Chondrocyte (in vitro differentiated cells): ENCODE data around the gene KCNK5. TPM values are rescaled to one million over a fixed set of nuclear protein-coding genes. Genes with fewer than 3 reads are reported as not detected.

Source experiments
- DNase-seq: peaks from one replicate; pipeline ENCODE4 v3.0.0; 2021; ENCODE audit warnings: mixed read lengths, low spot score
- H3K27ac Mint-ChIP-seq: one replicate; pipeline ENCODE4 v1.8.0; 2021; ENCODE audit warnings: mild to moderate bottlenecking, moderate library complexity, mixed read lengths; ENCODE audit not compliant: unreplicated experiment
- H3K27me3 Mint-ChIP-seq: 2 replicates; pipeline ENCODE4 v1.8.0; 2021; ENCODE audit warnings: low read depth, mixed read lengths
- H3K36me3 Mint-ChIP-seq: 2 replicates; pipeline ENCODE4 v1.8.0; 2021; ENCODE audit warnings: low read depth, mixed read lengths
- H3K4me1 Mint-ChIP-seq: 2 replicates; pipeline ENCODE4 v1.8.0; 2021; ENCODE audit warnings: low read depth, mild to moderate bottlenecking, mixed read lengths
- H3K4me3 Mint-ChIP-seq: one replicate; pipeline ENCODE4 v1.8.0; 2021; ENCODE audit warnings: mild to moderate bottlenecking, moderate library complexity, mixed read lengths; ENCODE audit not compliant: unreplicated experiment
- H3K9me3 Mint-ChIP-seq: 2 replicates; pipeline ENCODE4 v1.8.0; 2021; ENCODE audit warnings: low read depth, mixed read lengths
- CTCF ChIP-seq: fragments of 200-600 bp; sonication (generic); IDR thresholded peaks from 2 replicates; pipeline ENCODE4 v1.5.0; 2021; ENCODE audit warnings: antibody characterized with exemption, mild to moderate bottlenecking, moderate library complexity
- total RNA-seq: library from RNA; stranded (reverse); gene quantifications from 3 replicates; pipeline ENCODE4 v1.2.1, GENCODE V29; 2021

KCNK5 gene
- total RNA-seq, 1 donor from 2014 or later = not detected

GRCh38 chr6:39188571-39188970 lies 40.7 kb downstream of the KCNK5 start:
- Mint-ChIP-seq H3K9me3 (no peaks in the 10 kb centered on the region), H3K4me1 (no peaks in the 10 kb centered on the region), H3K4me3 (no peak overlapping the region), H3K27me3 (peaks cover 9% of the 10 kb centered on the region), H3K27ac (no peak overlapping the region), H3K36me3 (no peaks in the 10 kb centered on the region)
- no peak for TF ChIP-seq CTCF
- DNase-seq = no peak

- Mint-ChIP-seq H3K27me3 (peaks cover 9% of the 10 kb centered on the region), H3K9me3 (no peaks in the 10 kb centered on the region), H3K36me3 (no peaks in the 10 kb centered on the region), H3K27ac (no peak overlapping the region), H3K4me1 (no peaks in the 10 kb centered on the region), H3K4me3 (no peak overlapping the region)
- TF ChIP-seq CTCF = no peak
- no peak for DNase-seq
Observed at GRCh38 chr6:39188098-39188450, 41.2 kb downstream of the KCNK5 start.

GRCh38 chr6:39184906-39185580 lies 44.2 kb downstream of the KCNK5 start:
- DNase-seq = no peak
- peaks cover 9% of the 10 kb centered on the region for H3K27me3 Mint-ChIP-seq
- no peaks in the 10 kb centered on the region for H3K9me3 Mint-ChIP-seq
- H3K4me1 Mint-ChIP-seq = no peaks in the 10 kb centered on the region
- no peak overlapping the region for H3K4me3 Mint-ChIP-seq
- no peak overlapping the region for H3K27ac Mint-ChIP-seq
- no peak for TF ChIP-seq CTCF
- no peaks in the 10 kb centered on the region for H3K36me3 Mint-ChIP-seq

- Mint-ChIP-seq H3K36me3 (no peaks in the 10 kb centered on the region), H3K4me3 (no peak overlapping the region), H3K27ac (no peak overlapping the region), H3K27me3 (peaks cover 5% of the 10 kb centered on the region), H3K9me3 (peaks cover 12% of the 10 kb centered on the region), H3K4me1 (no peaks in the 10 kb centered on the region)
- DNase-seq = no peak
- TF ChIP-seq CTCF = no peak
Observed at GRCh38 chr6:39182604-39183003, 46.7 kb downstream of the KCNK5 start.

- Mint-ChIP-seq H3K4me1 (no peaks in the 10 kb centered on the region), H3K4me3 (no peak overlapping the region), H3K27ac (no peak overlapping the region), H3K9me3 (peaks cover 20% of the 10 kb centered on the region), H3K36me3 (no peaks in the 10 kb centered on the region), H3K27me3 (peaks cover 5% of the 10 kb centered on the region)
- no peak for TF ChIP-seq CTCF
- DNase-seq = no peak
Observed at GRCh38 chr6:39181826-39182225, 47.4 kb downstream of the KCNK5 start.
